ENCODE results near the gene ARMH4.

The ARMH4 gene

DNA sequence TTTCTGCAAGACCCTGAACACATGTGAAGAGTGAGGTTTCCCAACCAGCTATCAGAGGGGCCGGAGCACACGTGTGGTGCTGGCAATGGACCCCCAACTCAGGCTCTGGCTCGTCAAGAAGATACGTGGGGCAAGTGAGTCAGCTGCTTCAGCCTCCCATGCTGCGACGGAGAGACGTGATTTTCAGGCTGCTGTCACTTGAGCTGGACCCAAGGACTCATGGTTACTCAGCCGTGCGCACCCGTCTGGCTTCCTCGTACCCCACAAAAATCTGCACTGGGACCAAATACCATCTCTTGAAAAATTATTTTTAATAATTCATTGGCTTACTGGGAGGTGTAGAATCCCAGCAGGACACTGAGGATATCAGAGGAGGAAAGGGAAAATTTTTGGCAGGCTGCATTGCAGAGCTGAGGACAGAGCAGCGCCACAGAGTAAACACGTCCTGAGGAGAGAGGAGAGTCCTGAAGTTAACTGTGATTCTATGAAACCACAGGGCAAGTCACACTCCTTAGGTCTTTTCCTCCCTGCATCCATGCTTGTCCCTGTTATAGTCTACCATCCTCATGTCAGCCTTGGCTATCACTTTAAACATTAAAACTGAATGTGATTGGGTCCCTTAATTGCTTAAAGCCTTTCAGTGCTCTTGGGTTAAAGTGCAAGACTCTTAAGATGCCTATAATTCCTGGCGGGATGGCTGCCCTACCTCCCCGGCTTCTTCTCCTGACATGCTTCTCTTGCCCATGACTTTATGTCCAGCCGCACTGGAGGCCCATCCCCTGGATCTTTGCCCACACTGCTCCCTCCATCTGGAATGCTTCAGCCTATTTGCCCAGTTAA is 190.8 kb downstream of the ARMH4 start:
- DNase-seq: no peak

DNA sequence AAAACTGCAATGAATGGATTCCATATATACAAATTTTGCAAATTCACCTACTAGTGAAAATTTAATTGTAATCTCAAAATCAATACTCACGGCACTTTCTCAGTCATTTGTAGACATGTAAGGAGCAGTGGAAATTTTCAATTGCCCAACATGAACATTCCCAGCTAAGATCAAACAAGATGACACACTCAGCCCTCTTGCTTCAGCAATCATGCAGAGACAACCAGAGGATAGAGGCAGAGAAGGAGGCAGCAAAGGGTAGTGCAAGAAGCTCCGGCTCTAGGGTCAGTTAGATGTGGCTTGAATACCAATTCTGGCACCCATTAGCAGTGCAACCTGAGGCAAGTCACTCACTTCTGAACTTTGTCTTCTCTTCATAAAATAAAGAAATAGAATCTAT is 194.6 kb downstream of the ARMH4 start:
- DNase-seq: no peak
